K562 (cell line): ENCODE data around the gene BRAT1. TPM values are rescaled to one million over a fixed set of nuclear protein-coding genes. Genes with fewer than 3 reads are reported as not detected.

Experiments used
- ATAC-seq: fragments of 200-7000 bp; cut with Tn5 transposase; 3 replicates; pipeline ENCODE4 v1.9.1; 2020; ENCODE audit warnings: moderate library complexity
- BruUV-seq: library from RNA; stranded (reverse); fragments of 400-500 nt; replicated peaks from 2 replicates; lab custom pipeline; 2021; lab: Mats Ljungman, UMichigan
- CTCF ChIA-PET: fragments of 300-600 bp; formaldehyde crosslinking; extraction: SDS; loops from one replicate; lab custom pipeline; 2021; ENCODE audit warnings: low intra/inter-chr PET ratio; lab: Yijun Ruan, JAX
- POLR2A ChIA-PET: fragments of 300-600, 350-650 bp; sonication (Branson Sonifier 250); formaldehyde crosslinking; extraction: SDS; loops from one replicate; lab custom pipeline; 2021; ENCODE audit warnings: antibody characterized with exemption, inconsistent platforms; lab: Yijun Ruan, JAX
- DNase-seq, 4 experiments: peaks; one replicate each; pipeline versions ENCODE4 v3.0.0 to v3.0.0-alpha.2; 2011 to 2018; ENCODE audit warnings: low spot score in 3 of 4, mixed read lengths in 3 of 4; ENCODE audit errors: extremely low read depth in 1 of 4
- FAIRE-seq: peaks from 2 replicates; lab custom pipeline; 2011; peaks lifted over from hg19 to GRCh38; lab: Jason Lieb, UNC
- H2AFZ ChIP-seq: 2 replicates; pipeline ENCODE4 v1.6.0; 2011; ENCODE audit warnings: low read depth, low read length, control low read depth, inconsistent platforms
- H3K27ac ChIP-seq: fragments of 200-600 bp; 3 replicates; pipeline ENCODE4 v1.8.0; 2011; ENCODE audit warnings: low read depth, mild to moderate bottlenecking, control low read depth, inconsistent platforms, low read length, moderate library complexity, mixed read lengths; ENCODE audit errors: extremely low read depth
- H3K27me3 ChIP-seq, 2 experiments: fragments of 300-600 bp in 1 of 2; 2 replicates in 1 of 2; 3 replicates in 1 of 2; pipeline versions ENCODE4 v1.6.0 to v1.8.0; 2011; ENCODE audit warnings: inconsistent platforms in 2 of 2, low read length in 2 of 2, mild to moderate bottlenecking in 1 of 2, mixed read lengths in 1 of 2, moderate library complexity in 1 of 2; ENCODE audit not compliant: control insufficient read depth in 2 of 2, insufficient read depth in 2 of 2
- H3K36me3 ChIP-seq: fragments of 300-600 bp; 3 replicates; pipeline ENCODE4 v1.8.0; 2011; ENCODE audit warnings: mild to moderate bottlenecking, low read length, inconsistent platforms; ENCODE audit not compliant: control insufficient read depth, insufficient read depth
- H3K4me1 ChIP-seq, 2 experiments: fragments of 200-600 bp in 1 of 2; replicated peaks in 1 of 2; 2 replicates in 1 of 2; 3 replicates in 1 of 2; pipeline versions ENCODE4 v1.5.1 to v1.8.0; 2011; ENCODE audit warnings: inconsistent platforms in 2 of 2, low read length in 2 of 2, mild to moderate bottlenecking in 1 of 2, mixed read lengths in 1 of 2, moderate library complexity in 1 of 2; ENCODE audit not compliant: control insufficient read depth in 2 of 2, insufficient read depth in 2 of 2
- H3K4me2 ChIP-seq: 2 replicates; pipeline ENCODE4 v1.6.1; 2011; ENCODE audit warnings: low read length, control low read depth, inconsistent platforms, mixed read lengths; ENCODE audit not compliant: insufficient read depth
- H3K4me3 ChIP-seq: fragments of 200-600 bp; sonication (generic), shearing (Covaris generic); 2 replicates; pipeline ENCODE4 v1.5.1; 2016; ENCODE audit warnings: control low read depth, inconsistent platforms
- H3K79me2 ChIP-seq: fragments of 200-600 bp; 3 replicates; pipeline ENCODE4 v1.8.0; 2011; ENCODE audit warnings: low read length, inconsistent platforms; ENCODE audit not compliant: control insufficient read depth, insufficient read depth
- H3K9ac ChIP-seq, 2 experiments: 2 replicates each; pipeline versions ENCODE4 v1.6.0 to v1.6.1; 2011; ENCODE audit warnings: low read depth in 2 of 2, low read length in 2 of 2, control low read depth in 1 of 2, inconsistent platforms in 1 of 2, mild to moderate bottlenecking in 1 of 2, mixed read lengths in 1 of 2; ENCODE audit not compliant: insufficient read depth in 1 of 2
- H3K9me1 ChIP-seq: one replicate; pipeline ENCODE4 v1.6.0; 2011; ENCODE audit warnings: inconsistent platforms, mild to moderate bottlenecking, low read length, moderate library complexity; ENCODE audit not compliant: control insufficient read depth, insufficient read depth
- H3K9me3 ChIP-seq: replicated peaks from 2 replicates; pipeline ENCODE4 v1.5.1; 2011; ENCODE audit warnings: low read depth, low read length, inconsistent platforms; ENCODE audit not compliant: control insufficient read depth, insufficient read depth
- H4K20me1 ChIP-seq: replicated peaks from 2 replicates; pipeline ENCODE4 v1.6.1; 2011; ENCODE audit warnings: low read length, inconsistent platforms, mixed read lengths; ENCODE audit not compliant: control insufficient read depth, insufficient read depth
- EGR1 ChIP-seq: fragments of 450-650 bp; conservative IDR thresholded peaks from 2 replicates; pipeline ENCODE4 v1.6.1; 2017; ENCODE audit warnings: mild to moderate bottlenecking
- SMC3 ChIP-seq: conservative IDR thresholded peaks from 2 replicates; pipeline ENCODE4 v1.6.1; 2011; ENCODE audit warnings: low read depth, low read length, improper control_type of control experiment; ENCODE audit not compliant: insufficient read depth
- WGBS: fragments of 100-300 bp; shearing (Covaris generic); methylation state at CpG from one replicate; pipeline ENCODE4 v1.1.6; 2016; ENCODE audit warnings: low coverage, mixed read lengths; ENCODE audit not compliant: insufficient coverage; ENCODE audit errors: missing lambda C conversion rate; 5-methylcytosine and 5-hydroxymethylcytosine counted together
- in situ Hi-C: fragments of 300-500 bp; cut with MboI; formaldehyde crosslinking; loops from 4 replicates; pipeline ENCODE4 v1.15.0; 2018; ENCODE audit warnings: inconsistent platforms, mixed read lengths
- intact Hi-C: fragments of 100-400 bp; cut with micrococcal nuclease; formaldehyde crosslinking; loops from 2 replicates; pipeline ENCODE4 v1.14.2; 2022
- polyA plus RNA-seq, 8 experiments: library from polyadenylated mRNA; depleted of rRNA in 4 of 8; stranded (reverse) in 5 of 8; unstranded in 3 of 8; fragments of >200 nt; fragmentation: Nextera tagmentation in 2 of 8; fragmentation: Illumina TruSeq in 1 of 8; extraction: Ambion mirVana in 2 of 8; extraction: Trizol in 1 of 8; gene quantifications; 2 replicates each; pipeline versions ENCODE4 v1.2.1 to v1.2.3, GENCODE V29; 2011 to 2014; ENCODE audit warnings: inconsistent platforms in 1 of 8, missing spikeins in 1 of 8
- total RNA-seq, 7 experiments: library from RNA; depleted of rRNA in 6 of 7; stranded (reverse); fragments of >200 nt in 6 of 7; fragmentation: Illumina TruSeq in 2 of 7; extraction: Trizol in 2 of 7; gene quantifications; 2 replicates each; pipeline versions ENCODE4 v1.2.1 to v1.2.3, GENCODE V29; 2011 to 2021; ENCODE audit warnings: low replicate concordance in 1 of 7
- TF ChIP-seq, protein P1 (sequence below): sonication (generic); formaldehyde crosslinking; IDR thresholded peaks from 2 replicates; pipeline ENCODE4 v1.9.0; 2022; ENCODE audit warnings: mild to moderate bottlenecking, missing genetic modification reagents

BRAT1 gene
- total and polyA plus RNA-seq, 9 of the 15 experiments (the other 6 are each of a cell fraction or from before 2014, with no cell fraction given) = 0.13 to 49.6 (median 10.5) TPM

DNA sequence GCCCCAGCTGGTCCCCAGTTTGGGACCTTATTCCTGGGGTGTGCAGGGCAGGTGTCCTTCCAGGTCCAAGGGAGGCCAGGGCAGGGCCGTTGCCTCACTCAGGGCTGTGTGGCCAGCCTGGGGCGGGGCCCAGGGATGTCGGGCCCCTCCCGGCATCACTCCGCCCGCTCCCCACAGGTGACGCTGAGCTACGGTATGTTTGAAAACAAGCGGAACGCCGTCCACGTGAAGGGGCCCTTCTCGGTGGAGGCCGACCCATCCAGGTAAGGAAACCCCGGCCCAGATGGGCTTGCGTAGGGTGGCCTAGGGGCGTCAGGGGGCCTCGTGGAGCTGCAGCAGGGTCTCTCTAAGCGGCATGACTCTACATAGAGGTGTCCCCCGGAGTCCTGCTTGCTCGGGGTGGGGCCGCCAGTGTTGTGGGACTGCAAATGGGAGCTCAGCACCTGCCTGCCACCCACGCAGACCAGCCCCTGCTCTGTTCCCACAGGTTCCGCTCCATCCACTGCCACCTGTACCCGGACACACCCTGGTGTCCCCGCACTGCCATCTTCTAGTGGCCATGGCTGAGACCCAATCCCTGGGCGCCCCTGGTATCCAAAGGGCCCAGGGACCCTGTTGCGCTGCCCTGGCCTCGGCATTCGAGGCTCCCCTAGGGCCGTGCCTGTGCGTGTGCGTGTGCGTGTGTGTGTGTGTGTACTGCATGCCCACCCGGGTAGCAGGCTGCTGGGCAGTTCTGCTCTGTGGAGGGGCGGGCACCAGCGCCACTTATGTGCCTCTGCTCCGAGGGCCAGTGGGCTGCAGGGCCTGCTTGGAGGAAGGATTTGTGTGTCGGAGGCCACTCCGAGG, 28.4 kb downstream of the BRAT1 start:
- DNase-seq (no peak), ATAC-seq (no peak), FAIRE-seq (no peak)
- in situ Hi-C loops = no loop called here
- no peak overlapping the region for H3K9ac ChIP-seq
- intact Hi-C loops = no loop called here
- H3K4me1 ChIP-seq = peaks cover 25 to 96% of the 10 kb centered on the region in 2 experiments
- H3K27ac ChIP-seq = no peak overlapping the region
- H3K36me3 ChIP-seq = no peaks in the 10 kb centered on the region
- ChIA-PET CTCF (interaction anchor here (1.2 kb wide), 1 partner anchor 154 kb away, joined by 4 read pairs; no protein-coding TSS in a partner anchor), POLR2A (interaction anchor here (1.0 to 1.9 kb wide), 3 partner anchors 8 to 16 kb away, joined by 3 to 4 read pairs (median 3); no protein-coding TSS in a partner anchor)
- peaks cover 0 to 8% of the 10 kb centered on the region in 2 experiments; a peak in 1 of 5 replicates for H3K27me3 ChIP-seq
- no peaks in the 10 kb centered on the region; the same call in 1 of the 2 replicates for H4K20me1 ChIP-seq
- TF ChIP-seq EGR1 (0 out of 2 replicates have a peak, but pooled peaks have one; percentile 21), SMC3 (no peak)
- TF ChIP-seq, protein P1, sequence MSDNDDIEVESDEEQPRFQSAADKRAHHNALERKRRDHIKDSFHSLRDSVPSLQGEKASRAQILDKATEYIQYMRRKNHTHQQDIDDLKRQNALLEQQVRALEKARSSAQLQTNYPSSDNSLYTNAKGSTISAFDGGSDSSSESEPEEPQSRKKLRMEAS (CRISPR knock-in tag) = 0 out of 2 replicates have a peak, but pooled peaks have one; percentile 17
- no peaks in the 10 kb centered on the region for H3K9me3 ChIP-seq
- no peaks in the 10 kb centered on the region for H3K9me1 ChIP-seq
- no peak overlapping the region for H3K4me2 ChIP-seq
- H3K79me2 ChIP-seq = no peaks in the 10 kb centered on the region
- WGBS = 66% methylated on average over 28 of the region's 40 CpGs
- no TSS peak for BruUV-seq
- no peak overlapping the region for H2AFZ ChIP-seq
- H3K4me3 ChIP-seq = no peak overlapping the region
